ENCODE data around the gene UBE2L3.
"Not testable (repeated sequence)": the region's sequence is repeated elsewhere in the genome, so short reads cannot be mapped to it uniquely, and the experiment has no call there.

UBE2L3 gene

GRCh38 chr22:21609556-21610157 lies 42.1 kb downstream of the UBE2L3 start:
- not testable (repeated sequence) for H3K27ac ChIP-seq (ENCODE audit: low read depth, low read length); H3K9me3 ChIP-seq (ENCODE audit: control insufficient read depth, insufficient read depth, low read length); H3K9ac ChIP-seq (ENCODE audit: low read depth, low read length); H3K4me3 ChIP-seq (ENCODE audit: low read depth, low read length); H3K27me3 ChIP-seq (ENCODE audit: control insufficient read depth, insufficient read depth, low read length); H3K4me1 ChIP-seq (ENCODE audit: control insufficient read depth, insufficient read depth, low read length)
- H3K36me3 ChIP-seq (ENCODE audit: control insufficient read depth, insufficient read depth, low read length) = peaks cover 38% of the 10 kb centered on the region

- Histone ChIP-seq H3K36me3 (ENCODE audit: control insufficient read depth, insufficient read depth, low read length) (peaks cover 46% of the 10 kb centered on the region), H3K27ac (ENCODE audit: low read depth, low read length) (no peak overlapping the region), H3K9me3 (ENCODE audit: control insufficient read depth, insufficient read depth, low read length) (no peaks in the 10 kb centered on the region), H3K27me3 (ENCODE audit: control insufficient read depth, insufficient read depth, low read length) (no peaks in the 10 kb centered on the region), H3K4me1 (ENCODE audit: control insufficient read depth, insufficient read depth, low read length) (no peaks in the 10 kb centered on the region), H3K9ac (ENCODE audit: low read depth, low read length) (no peak overlapping the region), H3K4me3 (ENCODE audit: low read depth, low read length) (no peak overlapping the region)
These were observed 43.9 kb downstream of the UBE2L3 start for GRCh38 chr22:21611210-21611977.

- H3K4me3 ChIP-seq (ENCODE audit: low read depth, low read length) = no peak overlapping the region
- H3K27me3 ChIP-seq (ENCODE audit: control insufficient read depth, insufficient read depth, low read length) = no peaks in the 10 kb centered on the region
- peaks cover 46% of the 10 kb centered on the region for H3K36me3 ChIP-seq (ENCODE audit: control insufficient read depth, insufficient read depth, low read length)
- H3K9ac ChIP-seq (ENCODE audit: low read depth, low read length) = no peak overlapping the region
- H3K4me1 ChIP-seq (ENCODE audit: control insufficient read depth, insufficient read depth, low read length) = no peaks in the 10 kb centered on the region
- no peak overlapping the region for H3K27ac ChIP-seq (ENCODE audit: low read depth, low read length)
- no peaks in the 10 kb centered on the region for H3K9me3 ChIP-seq (ENCODE audit: control insufficient read depth, insufficient read depth, low read length)
These were observed 45.3 kb downstream of the UBE2L3 start for GRCh38 chr22:21612858-21613257.

GRCh38 chr22:21613553-21614233 lies 46.2 kb downstream of the UBE2L3 start:
- Histone ChIP-seq H3K36me3 (ENCODE audit: control insufficient read depth, insufficient read depth, low read length) (peaks cover 47% of the 10 kb centered on the region), H3K4me1 (ENCODE audit: control insufficient read depth, insufficient read depth, low read length) (no peaks in the 10 kb centered on the region)

GRCh38 chr22:21615731-21616130 lies 48.2 kb downstream of the UBE2L3 start:
- Histone ChIP-seq H3K9ac (ENCODE audit: low read depth, low read length) (no peak overlapping the region), H3K4me1 (ENCODE audit: control insufficient read depth, insufficient read depth, low read length) (no peaks in the 10 kb centered on the region), H3K4me3 (ENCODE audit: low read depth, low read length) (no peak overlapping the region), H3K36me3 (ENCODE audit: control insufficient read depth, insufficient read depth, low read length) (peaks cover 42% of the 10 kb centered on the region), H3K9me3 (ENCODE audit: control insufficient read depth, insufficient read depth, low read length) (no peaks in the 10 kb centered on the region), H3K27ac (ENCODE audit: low read depth, low read length) (no peak overlapping the region), H3K27me3 (ENCODE audit: control insufficient read depth, insufficient read depth, low read length) (no peaks in the 10 kb centered on the region)

More at GRCh38 chr22:21613553-21614233, 46.2 kb downstream of the UBE2L3 start:
- Histone ChIP-seq H3K4me3 (ENCODE audit: low read depth, low read length) (no peak overlapping the region), H3K9ac (ENCODE audit: low read depth, low read length) (no peak overlapping the region), H3K9me3 (ENCODE audit: control insufficient read depth, insufficient read depth, low read length) (no peaks in the 10 kb centered on the region), H3K27me3 (ENCODE audit: control insufficient read depth, insufficient read depth, low read length) (no peaks in the 10 kb centered on the region), H3K27ac (ENCODE audit: low read depth, low read length) (no peak overlapping the region)

GRCh38 chr22:21617337-21617736 lies 49.8 kb downstream of the UBE2L3 start:
- H3K9ac ChIP-seq (ENCODE audit: low read depth, low read length); H3K4me3 ChIP-seq (ENCODE audit: low read depth, low read length); H3K4me1 ChIP-seq (ENCODE audit: control insufficient read depth, insufficient read depth, low read length); H3K27ac ChIP-seq (ENCODE audit: low read depth, low read length); H3K27me3 ChIP-seq (ENCODE audit: control insufficient read depth, insufficient read depth, low read length); H3K9me3 ChIP-seq (ENCODE audit: control insufficient read depth, insufficient read depth, low read length): not testable (repeated sequence)
- peaks cover 40% of the 10 kb centered on the region for H3K36me3 ChIP-seq (ENCODE audit: control insufficient read depth, insufficient read depth, low read length)

- H3K36me3 ChIP-seq (ENCODE audit: control insufficient read depth, insufficient read depth, low read length) = peaks cover 31% of the 10 kb centered on the region
- no peak overlapping the region for H3K27ac ChIP-seq (ENCODE audit: low read depth, low read length)
- H3K9me3 ChIP-seq (ENCODE audit: control insufficient read depth, insufficient read depth, low read length) = no peaks in the 10 kb centered on the region
- no peaks in the 10 kb centered on the region for H3K4me1 ChIP-seq (ENCODE audit: control insufficient read depth, insufficient read depth, low read length)
- H3K9ac ChIP-seq (ENCODE audit: low read depth, low read length) = no peak overlapping the region
- H3K4me3 ChIP-seq (ENCODE audit: low read depth, low read length) = no peak overlapping the region
- no peaks in the 10 kb centered on the region for H3K27me3 ChIP-seq (ENCODE audit: control insufficient read depth, insufficient read depth, low read length)
These were observed 53.5 kb downstream of the UBE2L3 start for GRCh38 chr22:21621025-21621424.

GRCh38 chr22:21622011-21622918 lies 54.8 kb downstream of the UBE2L3 start:
- Histone ChIP-seq H3K27ac (ENCODE audit: low read depth, low read length) (no peak overlapping the region), H3K4me3 (ENCODE audit: low read depth, low read length) (no peak overlapping the region), H3K36me3 (ENCODE audit: control insufficient read depth, insufficient read depth, low read length) (peaks cover 30% of the 10 kb centered on the region), H3K4me1 (ENCODE audit: control insufficient read depth, insufficient read depth, low read length) (no peaks in the 10 kb centered on the region), H3K9me3 (ENCODE audit: control insufficient read depth, insufficient read depth, low read length) (no peaks in the 10 kb centered on the region), H3K9ac (ENCODE audit: low read depth, low read length) (no peak overlapping the region), H3K27me3 (ENCODE audit: control insufficient read depth, insufficient read depth, low read length) (no peaks in the 10 kb centered on the region)

- H3K27me3 ChIP-seq (ENCODE audit: control insufficient read depth, insufficient read depth, low read length) = no peaks in the 10 kb centered on the region
- peak overlapping the region; percentile 9 for H3K27ac ChIP-seq (ENCODE audit: low read depth, low read length)
- peaks cover 35% of the 10 kb centered on the region for H3K36me3 ChIP-seq (ENCODE audit: control insufficient read depth, insufficient read depth, low read length)
- no peak overlapping the region for H3K9ac ChIP-seq (ENCODE audit: low read depth, low read length)
- no peaks in the 10 kb centered on the region for H3K4me1 ChIP-seq (ENCODE audit: control insufficient read depth, insufficient read depth, low read length)
- H3K4me3 ChIP-seq (ENCODE audit: low read depth, low read length) = no peak overlapping the region
- H3K9me3 ChIP-seq (ENCODE audit: control insufficient read depth, insufficient read depth, low read length) = no peaks in the 10 kb centered on the region
These were observed 55.6 kb downstream of the UBE2L3 start for GRCh38 chr22:21622919-21623647.

- H3K9ac ChIP-seq (ENCODE audit: low read depth, low read length) = no peak overlapping the region
These were observed 56.1 kb downstream of the UBE2L3 start for GRCh38 chr22:21623648-21623970.

More at GRCh38 chr22:21623648-21623970, 56.1 kb downstream of the UBE2L3 start:
- peak overlapping the region; percentile 9 for H3K27ac ChIP-seq (ENCODE audit: low read depth, low read length)
- peaks cover 40% of the 10 kb centered on the region for H3K36me3 ChIP-seq (ENCODE audit: control insufficient read depth, insufficient read depth, low read length)
- H3K9me3 ChIP-seq (ENCODE audit: control insufficient read depth, insufficient read depth, low read length) = no peaks in the 10 kb centered on the region
- H3K4me3 ChIP-seq (ENCODE audit: low read depth, low read length) = no peak overlapping the region
- no peaks in the 10 kb centered on the region for H3K4me1 ChIP-seq (ENCODE audit: control insufficient read depth, insufficient read depth, low read length)
- no peaks in the 10 kb centered on the region for H3K27me3 ChIP-seq (ENCODE audit: control insufficient read depth, insufficient read depth, low read length)
